A549 (cell line): Measurements from ENCODE around the gene H6PD.
"Not testable (repeated sequence)": the region's sequence is repeated elsewhere in the genome, so short reads cannot be mapped to it uniquely, and the experiment has no call there.

Experiments
- BHLHE40 ChIP-seq: IDR thresholded peaks from 2 replicates; pipeline ENCODE4 v1.6.1; 2012; ENCODE audit warnings: low read depth, low read length, inconsistent platforms
- CTCF ChIP-seq: fragments of >200 bp; sonication (Bioruptor Twin); formaldehyde crosslinking; IDR thresholded peaks from 3 replicates; pipeline ENCODE4 v1.5.1; 2016
- JUNB ChIP-seq: fragments of >200 bp; sonication (Bioruptor Twin); formaldehyde crosslinking; IDR thresholded peaks from 2 replicates; pipeline ENCODE4 v1.6.1; 2016
- PHF8 ChIP-seq: fragments of 200-600 bp; sonication (generic); IDR thresholded peaks from 2 replicates; pipeline ENCODE4 v1.6.1; 2016; ENCODE audit warnings: low read depth, mild to moderate bottlenecking, antibody characterized with exemption, moderate library complexity, borderline replicate concordance
- RCOR1 ChIP-seq: fragments of 150-350 bp; IDR thresholded peaks from 2 replicates; pipeline ENCODE4 v1.6.1; 2014; ENCODE audit warnings: antibody characterized with exemption, low read length, low read depth
- ZNF302 ChIP-seq: fragments of 250-450 bp; sonication (Bioruptor Pico); IDR thresholded peaks from 2 replicates; pipeline ENCODE4 v1.9.0; 2021; ENCODE audit warnings: inconsistent platforms, mild to moderate bottlenecking, moderate library complexity
- TF ChIP-seq, protein P1 (sequence below): fragments of 150-350 bp; IDR thresholded peaks from 2 replicates; pipeline ENCODE4 v1.6.1; 2014; ENCODE audit warnings: low read depth, mild to moderate bottlenecking, low read length
- TF ChIP-seq, protein P2 (sequence below): IDR thresholded peaks from 2 replicates; pipeline ENCODE4 v1.6.1; 2012
- TF ChIP-seq, protein P3 (sequence below): IDR thresholded peaks from 2 replicates; pipeline ENCODE4 v1.6.1; 2012

DNA sequence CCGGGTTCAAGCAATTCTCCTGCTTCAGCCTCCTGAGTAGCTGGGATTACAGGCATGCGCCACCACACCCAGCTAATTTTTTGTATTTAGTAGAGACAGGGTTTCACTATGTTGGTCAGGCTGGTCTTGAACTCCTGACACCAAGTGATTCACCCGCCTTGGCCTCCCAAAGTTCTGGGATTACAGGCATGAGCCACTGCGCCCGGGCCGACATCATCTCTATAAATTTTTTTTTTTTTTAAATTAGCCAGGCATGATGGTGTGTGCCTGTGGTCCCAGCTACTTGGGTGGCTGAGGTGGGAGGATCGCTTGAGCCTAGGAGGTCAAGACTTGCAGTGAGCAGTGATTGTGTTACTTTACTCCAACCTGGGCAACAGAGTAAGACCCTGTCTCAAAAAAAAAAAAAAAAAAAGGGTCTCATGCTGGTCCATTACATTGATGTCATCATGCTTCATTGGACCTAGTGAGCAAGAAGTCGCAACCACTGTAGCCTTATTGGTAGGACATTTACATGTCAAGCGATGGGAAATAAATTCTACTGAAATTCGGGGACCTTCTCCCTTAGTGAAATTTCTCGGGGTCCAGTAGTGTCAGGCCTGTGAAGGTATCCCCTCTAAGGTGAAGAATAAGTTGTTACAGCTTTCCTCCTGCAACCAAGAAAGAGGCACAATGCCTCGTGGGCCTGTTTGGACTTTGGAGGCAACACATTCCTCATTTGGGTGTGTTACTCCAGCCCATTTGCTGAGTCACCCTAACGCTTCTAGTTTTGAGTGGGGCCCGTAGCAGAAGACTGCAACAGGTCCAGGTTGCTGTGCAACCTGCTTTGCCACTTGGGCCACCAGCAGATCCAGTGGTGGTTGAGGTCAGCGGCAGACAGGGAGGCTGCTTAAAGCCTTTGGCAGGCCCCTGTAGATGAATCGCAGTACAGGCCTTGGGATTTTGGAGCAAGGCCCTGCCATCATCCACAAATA, 65.3 kb downstream of the H6PD start:
- not testable (repeated sequence) for TF ChIP-seq CTCF, JUNB, PHF8, RCOR1, BHLHE40
- TF ChIP-seq, protein P1, sequence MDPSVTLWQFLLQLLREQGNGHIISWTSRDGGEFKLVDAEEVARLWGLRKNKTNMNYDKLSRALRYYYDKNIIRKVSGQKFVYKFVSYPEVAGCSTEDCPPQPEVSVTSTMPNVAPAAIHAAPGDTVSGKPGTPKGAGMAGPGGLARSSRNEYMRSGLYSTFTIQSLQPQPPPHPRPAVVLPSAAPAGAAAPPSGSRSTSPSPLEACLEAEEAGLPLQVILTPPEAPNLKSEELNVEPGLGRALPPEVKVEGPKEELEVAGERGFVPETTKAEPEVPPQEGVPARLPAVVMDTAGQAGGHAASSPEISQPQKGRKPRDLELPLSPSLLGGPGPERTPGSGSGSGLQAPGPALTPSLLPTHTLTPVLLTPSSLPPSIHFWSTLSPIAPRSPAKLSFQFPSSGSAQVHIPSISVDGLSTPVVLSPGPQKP, result not testable (repeated sequence)
- TF ChIP-seq, protein P2, sequence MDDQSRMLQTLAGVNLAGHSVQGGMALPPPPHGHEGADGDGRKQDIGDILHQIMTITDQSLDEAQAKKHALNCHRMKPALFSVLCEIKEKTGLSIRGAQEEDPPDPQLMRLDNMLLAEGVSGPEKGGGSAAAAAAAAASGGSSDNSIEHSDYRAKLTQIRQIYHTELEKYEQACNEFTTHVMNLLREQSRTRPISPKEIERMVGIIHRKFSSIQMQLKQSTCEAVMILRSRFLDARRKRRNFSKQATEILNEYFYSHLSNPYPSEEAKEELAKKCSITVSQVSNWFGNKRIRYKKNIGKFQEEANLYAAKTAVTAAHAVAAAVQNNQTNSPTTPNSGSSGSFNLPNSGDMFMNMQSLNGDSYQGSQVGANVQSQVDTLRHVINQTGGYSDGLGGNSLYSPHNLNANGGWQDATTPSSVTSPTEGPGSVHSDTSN, result not testable (repeated sequence)
- TF ChIP-seq ZNF302 (CRISPR knock-in tag), result peak; percentile 89
- TF ChIP-seq, protein P3, sequence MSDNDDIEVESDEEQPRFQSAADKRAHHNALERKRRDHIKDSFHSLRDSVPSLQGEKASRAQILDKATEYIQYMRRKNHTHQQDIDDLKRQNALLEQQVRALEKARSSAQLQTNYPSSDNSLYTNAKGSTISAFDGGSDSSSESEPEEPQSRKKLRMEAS, result peak; percentile 92
